H9 (cell line): Measurements from ENCODE around the gene NEDD4L. TPM values are rescaled to one million over a fixed set of nuclear protein-coding genes. Genes with fewer than 3 reads are reported as not detected.

Experiments used
- DNase-seq: peaks from one replicate; pipeline ENCODE4 v3.0.0-alpha.2; 2017
- H2AFZ ChIP-seq: one replicate; pipeline ENCODE4 v1.6.1; 2013; ENCODE audit warnings: mild to moderate bottlenecking, low read length, control low read depth, moderate library complexity
- H2AK5ac ChIP-seq: 2 replicates; pipeline ENCODE4 v1.6.1; 2013; ENCODE audit warnings: low read length, control low read depth, mixed read lengths; ENCODE audit not compliant: insufficient read length
- H2BK120ac ChIP-seq: one replicate; pipeline ENCODE4 v1.6.1; 2013; ENCODE audit warnings: low read depth, mild to moderate bottlenecking, low read length, control low read depth, inconsistent platforms; ENCODE audit not compliant: poor library complexity, severe bottlenecking
- H2BK12ac ChIP-seq: 2 replicates; pipeline ENCODE4 v1.6.1; 2013; ENCODE audit warnings: low read length, control low read depth, mixed read lengths, low read depth; ENCODE audit not compliant: insufficient read length
- H2BK15ac ChIP-seq: 2 replicates; pipeline ENCODE4 v1.6.1; 2013; ENCODE audit warnings: low read depth, low read length, control low read depth
- H2BK20ac ChIP-seq: one replicate; pipeline ENCODE4 v1.6.1; 2013; ENCODE audit warnings: low read depth, mild to moderate bottlenecking, low read length, control low read depth, inconsistent platforms; ENCODE audit not compliant: poor library complexity, severe bottlenecking
- H2BK5ac ChIP-seq: 2 replicates; pipeline ENCODE4 v1.6.1; 2013; ENCODE audit warnings: low read length, control low read depth, mixed read lengths; ENCODE audit not compliant: insufficient read length
- H3K14ac ChIP-seq: 2 replicates; pipeline ENCODE4 v1.6.1; 2013; ENCODE audit warnings: low read length, control low read depth; ENCODE audit not compliant: insufficient read depth
- H3K18ac ChIP-seq: 2 replicates; pipeline ENCODE4 v1.6.1; 2013; ENCODE audit warnings: low read depth, mild to moderate bottlenecking, mixed read lengths, low read length, control low read depth; ENCODE audit not compliant: insufficient read length
- H3K23ac ChIP-seq: 2 replicates; pipeline ENCODE4 v1.6.1; 2013; ENCODE audit warnings: low read length, control low read depth, mixed read lengths, low read depth; ENCODE audit not compliant: insufficient read length
- H3K23me2 ChIP-seq: 2 replicates; pipeline ENCODE4 v1.6.1; 2013; ENCODE audit warnings: low read depth, mild to moderate bottlenecking, mixed read lengths, low read length, control low read depth; ENCODE audit not compliant: insufficient read length, poor library complexity, severe bottlenecking
- H3K27ac ChIP-seq: 2 replicates; pipeline ENCODE4 v1.5.1; 2013; ENCODE audit warnings: low read length, control low read depth, mixed read lengths, low read depth; ENCODE audit not compliant: insufficient read length
- H3K27me3 ChIP-seq: 2 replicates; pipeline ENCODE4 v1.6.1; 2013; ENCODE audit warnings: low read length, control low read depth, inconsistent platforms; ENCODE audit not compliant: insufficient read depth
- H3K4ac ChIP-seq: 2 replicates; pipeline ENCODE4 v1.6.1; 2013; ENCODE audit warnings: low read depth, mild to moderate bottlenecking, control low read depth, inconsistent platforms, low read length, moderate library complexity
- H3K4me1 ChIP-seq: 2 replicates; pipeline ENCODE4 v1.6.1; 2013; ENCODE audit warnings: low read length, control low read depth, inconsistent platforms; ENCODE audit not compliant: insufficient read depth
- H3K4me2 ChIP-seq: 2 replicates; pipeline ENCODE4 v1.6.1; 2013; ENCODE audit warnings: low read length, control low read depth, mixed read lengths; ENCODE audit not compliant: insufficient read length, insufficient read depth
- H3K56ac ChIP-seq: 2 replicates; pipeline ENCODE4 v1.6.1; 2013; ENCODE audit warnings: low read depth, mild to moderate bottlenecking, mixed read lengths, low read length, control low read depth; ENCODE audit not compliant: insufficient read length
- H3K79me1 ChIP-seq: 2 replicates; pipeline ENCODE4 v1.6.1; 2013; ENCODE audit warnings: low read depth, mild to moderate bottlenecking, moderate library complexity, low read length, control low read depth, inconsistent platforms; ENCODE audit not compliant: insufficient read depth, poor library complexity, severe bottlenecking
- H3K79me2 ChIP-seq: 2 replicates; pipeline ENCODE4 v1.6.1; 2013; ENCODE audit warnings: low read length, control low read depth, inconsistent platforms; ENCODE audit not compliant: insufficient read depth
- H3K9ac ChIP-seq: 2 replicates; pipeline ENCODE4 v1.6.1; 2013; ENCODE audit warnings: low read length, control low read depth, mixed read lengths; ENCODE audit not compliant: insufficient read length; ENCODE audit errors: extremely low read depth
- H3K9me3 ChIP-seq: one replicate; pipeline ENCODE4 v1.6.1; 2013; ENCODE audit warnings: low read depth, low read length, inconsistent platforms; ENCODE audit not compliant: control insufficient read depth
- H3T11ph ChIP-seq: one replicate; pipeline ENCODE4 v1.6.1; 2013; ENCODE audit warnings: mild to moderate bottlenecking, low read length, control low read depth, inconsistent platforms
- H4K20me1 ChIP-seq: one replicate; pipeline ENCODE4 v1.6.1; 2013; ENCODE audit not compliant: control insufficient read depth, insufficient read length, insufficient read depth
- H4K5ac ChIP-seq: 2 replicates; pipeline ENCODE4 v1.6.1; 2013; ENCODE audit warnings: low read depth, mild to moderate bottlenecking, mixed read lengths, low read length, control low read depth; ENCODE audit not compliant: insufficient read length
- H4K8ac ChIP-seq: replicated peaks from 2 replicates; pipeline ENCODE4 v1.6.1; 2013; ENCODE audit warnings: low read length, control low read depth, mixed read lengths, low read depth; ENCODE audit not compliant: insufficient read length
- H4K91ac ChIP-seq: 2 replicates; pipeline ENCODE4 v1.6.1; 2013; ENCODE audit warnings: low read depth, mild to moderate bottlenecking, moderate library complexity, mixed read lengths, low read length, control low read depth; ENCODE audit not compliant: insufficient read length
- H3K27ac Mint-ChIP-seq, 3 experiments: 2 replicates in 2 of 3; 3 replicates in 1 of 3; pipeline ENCODE4 v1.8.0; 2020 to 2021; ENCODE audit warnings: mixed read lengths in 3 of 3, mild to moderate bottlenecking in 1 of 3, moderate library complexity in 1 of 3
- H3K27me3 Mint-ChIP-seq: 2 replicates; pipeline ENCODE4 v1.8.0; 2021; ENCODE audit warnings: low read depth, mild to moderate bottlenecking, moderate library complexity, mixed read lengths
- H3K36me3 Mint-ChIP-seq, 3 experiments: 2 replicates in 2 of 3; 3 replicates in 1 of 3; pipeline ENCODE4 v1.8.0; 2020 to 2021; ENCODE audit warnings: low read depth in 3 of 3, mixed read lengths in 3 of 3; ENCODE audit not compliant: insufficient read depth in 1 of 3
- H3K4me1 Mint-ChIP-seq, 2 experiments: 2 replicates each; pipeline ENCODE4 v1.8.0; 2020; ENCODE audit warnings: mixed read lengths in 2 of 2
- H3K4me3 Mint-ChIP-seq, 2 experiments: 2 replicates in 1 of 2; 3 replicates in 1 of 2; pipeline ENCODE4 v1.8.0; 2020 to 2021; ENCODE audit warnings: mild to moderate bottlenecking in 2 of 2, mixed read lengths in 2 of 2, moderate library complexity in 1 of 2
- H3K9me3 Mint-ChIP-seq, 2 experiments: 2 replicates in 1 of 2; 3 replicates in 1 of 2; pipeline ENCODE4 v1.8.0; 2020; ENCODE audit warnings: mild to moderate bottlenecking in 2 of 2, mixed read lengths in 2 of 2, moderate library complexity in 1 of 2
- WGBS: extraction: QIAGEN DNeasy Blood & Tissue Kit; methylation state at CpG from one replicate; pipeline ENCODE4 v1.1.7; 2013; ENCODE audit warnings: missing lambda C conversion rate, low lambda C conversion rate, mixed read lengths; ENCODE audit not compliant: insufficient read length; ENCODE audit errors: extremely low coverage; 5-methylcytosine and 5-hydroxymethylcytosine counted together
- total RNA-seq: library from RNA; stranded (reverse); gene quantifications from 2 replicates; pipeline ENCODE4 v1.2.1, GENCODE V29; 2021
- TF ChIP-seq, protein P1 (sequence below): fragments of 200-600 bp; sonication (generic); conservative IDR thresholded peaks from 3 replicates; pipeline ENCODE4 v1.8.0; 2021; ENCODE audit warnings: antibody characterized with exemption, mild to moderate bottlenecking

Gene NEDD4L
- total RNA-seq, 1 experiment from 2014 or later, result 76.3 TPM

DNA sequence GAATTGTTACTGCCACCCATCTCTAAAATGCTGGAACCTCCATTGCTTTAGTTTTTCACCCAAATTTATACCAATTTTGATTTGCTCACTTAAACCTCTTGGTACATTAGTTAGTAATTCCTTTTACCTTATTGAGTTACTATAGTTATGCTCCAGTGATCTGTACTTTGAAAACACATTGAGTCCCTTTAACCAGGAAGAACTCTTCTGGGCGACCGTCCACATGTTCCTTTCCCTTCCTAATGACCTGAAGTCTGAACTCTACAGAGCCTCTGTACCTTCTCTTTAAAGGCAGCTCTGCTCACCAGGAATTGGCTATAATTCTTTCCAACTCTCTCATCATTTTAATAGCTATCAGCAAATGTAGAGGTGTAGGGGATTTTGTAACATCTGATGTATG, 290.0 kb downstream of the NEDD4L start:
- H2BK120ac ChIP-seq, result no peak overlapping the region
- no peaks in the 10 kb centered on the region for H3K9me3 ChIP-seq
- DNase-seq, result no peak
- no peak overlapping the region for H2BK12ac ChIP-seq
- no peaks in the 10 kb centered on the region for H4K20me1 ChIP-seq
- H3K4me1 ChIP-seq, result peaks cover 5% of the 10 kb centered on the region; the same call in 1 of the 2 replicates
- Mint-ChIP-seq H3K4me1 (peaks cover 42 to 46% of the 10 kb centered on the region in 2 experiments), H3K27ac (peak overlapping the region in 2 of 3 experiments; percentile 21 to 58; a peak in 3 of 7 replicates), H3K36me3 (peaks cover 10 to 45% (median 41%) of the 10 kb centered on the region in 3 experiments; a peak in 6 of 7 replicates), H3K4me3 (no peak overlapping the region), H3K9me3 (no peaks in the 10 kb centered on the region), H3K27me3 (no peaks in the 10 kb centered on the region)
- no peak overlapping the region for H3K27ac ChIP-seq
- no peak overlapping the region for H3K23ac ChIP-seq
- H3K23me2 ChIP-seq, result no peaks in the 10 kb centered on the region
- no peaks in the 10 kb centered on the region for H3K79me2 ChIP-seq
- no peak overlapping the region for H3K14ac ChIP-seq
- H3K27me3 ChIP-seq, result no peaks in the 10 kb centered on the region
- H2BK15ac ChIP-seq, result no peak overlapping the region
- H4K5ac ChIP-seq, result no peak overlapping the region
- H2AFZ ChIP-seq, result no peak overlapping the region
- no peak overlapping the region for H4K91ac ChIP-seq
- H3K4me2 ChIP-seq, result no peak overlapping the region
- no peak overlapping the region for H3K9ac ChIP-seq
- no peak overlapping the region for H3T11ph ChIP-seq
- H4K8ac ChIP-seq, result no peak overlapping the region
- no peak overlapping the region for H2BK20ac ChIP-seq
- H3K79me1 ChIP-seq, result no peaks in the 10 kb centered on the region
- H3K56ac ChIP-seq, result no peak overlapping the region
- TF ChIP-seq, protein P1, sequence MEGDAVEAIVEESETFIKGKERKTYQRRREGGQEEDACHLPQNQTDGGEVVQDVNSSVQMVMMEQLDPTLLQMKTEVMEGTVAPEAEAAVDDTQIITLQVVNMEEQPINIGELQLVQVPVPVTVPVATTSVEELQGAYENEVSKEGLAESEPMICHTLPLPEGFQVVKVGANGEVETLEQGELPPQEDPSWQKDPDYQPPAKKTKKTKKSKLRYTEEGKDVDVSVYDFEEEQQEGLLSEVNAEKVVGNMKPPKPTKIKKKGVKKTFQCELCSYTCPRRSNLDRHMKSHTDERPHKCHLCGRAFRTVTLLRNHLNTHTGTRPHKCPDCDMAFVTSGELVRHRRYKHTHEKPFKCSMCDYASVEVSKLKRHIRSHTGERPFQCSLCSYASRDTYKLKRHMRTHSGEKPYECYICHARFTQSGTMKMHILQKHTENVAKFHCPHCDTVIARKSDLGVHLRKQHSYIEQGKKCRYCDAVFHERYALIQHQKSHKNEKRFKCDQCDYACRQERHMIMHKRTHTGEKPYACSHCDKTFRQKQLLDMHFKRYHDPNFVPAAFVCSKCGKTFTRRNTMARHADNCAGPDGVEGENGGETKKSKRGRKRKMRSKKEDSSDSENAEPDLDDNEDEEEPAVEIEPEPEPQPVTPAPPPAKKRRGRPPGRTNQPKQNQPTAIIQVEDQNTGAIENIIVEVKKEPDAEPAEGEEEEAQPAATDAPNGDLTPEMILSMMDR, result no peak
- H3K4ac ChIP-seq, result no peak overlapping the region
- H3K18ac ChIP-seq, result no peak overlapping the region
- no peak overlapping the region for H2BK5ac ChIP-seq
- WGBS, result no CpG with 5 or more reads among the region's 2 CpGs
- H2AK5ac ChIP-seq, result no peak overlapping the region
